ENCODE data around the gene NIPAL4.
A peak's percentile ranks its signal among the peaks of the same experiment; 100 is the strongest.

The NIPAL4 gene

DNA sequence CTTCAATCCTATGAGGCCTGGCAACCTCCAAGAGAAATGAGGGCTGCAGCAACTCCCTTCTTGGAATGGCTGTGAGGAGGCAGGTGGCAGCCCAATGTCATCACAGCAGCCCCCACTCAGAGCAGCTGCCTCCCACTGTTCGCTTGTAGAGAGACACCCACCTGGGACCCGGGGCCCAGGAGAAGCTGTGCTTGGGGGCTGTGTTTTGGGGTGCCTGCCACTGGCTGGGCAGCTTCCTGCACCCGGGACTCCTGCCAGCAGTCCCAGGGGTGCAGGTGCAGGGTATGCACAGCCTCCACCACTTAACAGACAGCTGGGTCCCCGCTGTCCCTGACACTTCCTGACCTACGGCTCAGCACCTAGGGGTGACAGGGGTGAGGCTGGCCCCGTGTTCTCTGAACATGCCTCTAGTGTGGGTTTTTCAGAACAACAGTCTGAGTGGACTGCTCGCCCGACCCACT lies 26.2 kb downstream of the NIPAL4 start:
- DNase-seq: no peak

DNA sequence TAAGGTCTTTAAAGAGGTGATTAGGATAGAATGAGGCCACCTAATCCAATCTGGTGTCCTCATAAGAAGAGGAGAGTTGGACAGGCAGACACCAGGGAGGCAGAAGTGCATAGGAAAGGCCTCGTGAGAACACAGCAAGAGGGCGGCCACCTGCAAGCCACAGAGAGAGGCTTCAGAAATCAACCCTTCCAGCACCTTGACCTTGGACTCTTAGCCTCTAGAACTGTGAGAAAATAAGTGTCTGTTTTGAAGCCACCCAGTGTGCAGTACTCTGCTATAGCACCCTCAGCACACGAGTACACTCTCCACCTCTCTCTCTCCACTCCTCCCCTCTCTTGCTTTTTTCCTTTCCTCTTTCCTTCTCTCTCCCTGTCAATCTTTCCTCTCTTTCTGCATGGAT lies 26.8 kb downstream of the NIPAL4 start:
- DNase-seq: no peak

DNA sequence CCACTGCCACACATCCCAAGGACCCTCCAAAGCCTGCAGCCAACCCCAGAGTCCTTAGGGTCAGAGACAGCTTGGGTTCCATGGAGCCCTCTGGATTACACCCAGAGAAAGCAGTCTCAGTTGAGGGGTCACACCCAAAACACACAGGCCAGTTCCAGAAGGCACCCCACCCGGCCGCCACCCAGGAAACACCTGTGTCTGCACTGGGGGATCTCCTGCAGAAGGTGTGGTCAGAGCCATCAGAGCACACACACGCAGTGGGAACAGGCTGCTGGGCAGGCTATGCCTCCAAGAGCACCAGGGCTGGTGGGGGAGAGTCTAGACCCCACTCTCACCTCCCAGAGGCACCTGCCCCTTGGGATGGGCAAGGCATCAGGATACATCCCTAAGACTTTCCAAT lies 27.3 kb downstream of the NIPAL4 start:
- no peak for DNase-seq

DNA sequence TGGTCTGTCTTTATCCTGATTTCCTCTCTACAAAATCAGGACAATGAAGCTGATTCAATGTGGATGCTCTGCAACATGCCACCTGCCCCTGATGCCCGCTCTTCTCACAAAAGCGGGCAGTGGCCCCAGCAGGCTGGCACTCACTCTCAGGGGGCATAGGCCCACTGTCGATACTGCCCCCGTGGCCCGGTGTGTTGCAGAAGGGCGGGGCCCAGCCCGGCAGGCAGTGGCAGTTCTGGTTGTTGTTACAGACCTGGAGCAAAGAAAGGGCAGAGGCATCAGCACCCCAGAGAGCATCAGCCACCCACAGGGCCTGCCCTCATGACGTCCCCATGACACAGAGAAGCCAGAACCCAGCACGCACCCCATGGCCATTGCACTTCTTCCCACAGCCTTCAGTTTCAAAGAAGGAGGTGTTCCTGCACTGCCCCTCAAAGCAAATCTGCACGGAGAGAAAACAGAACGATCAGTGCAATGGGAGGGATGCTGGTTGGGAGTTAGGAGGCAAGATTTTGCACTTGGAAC lies 31.5 kb downstream of the NIPAL4 start:
- DNase-seq: no peak

DNA sequence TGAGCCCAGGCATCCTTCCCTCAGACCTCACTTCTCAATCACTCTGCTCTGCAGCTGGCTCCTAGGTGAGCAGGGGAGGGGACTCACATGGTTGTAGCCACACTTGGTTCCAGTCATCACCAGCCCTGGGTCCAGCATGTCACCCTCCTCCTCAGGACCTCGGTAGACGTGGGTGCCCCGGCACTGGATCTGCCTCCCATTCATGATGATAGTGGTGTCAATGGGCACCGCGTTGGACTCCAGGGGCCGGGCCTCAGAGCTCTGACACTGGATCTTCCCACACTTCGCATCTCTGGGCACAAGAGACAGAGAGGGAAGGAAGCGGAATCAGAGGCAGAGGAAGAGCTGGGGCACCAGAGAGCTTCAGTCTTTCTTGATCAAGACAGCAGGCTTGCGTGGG lies 32.9 kb downstream of the NIPAL4 start:
- DNase-seq: no peak

DNA sequence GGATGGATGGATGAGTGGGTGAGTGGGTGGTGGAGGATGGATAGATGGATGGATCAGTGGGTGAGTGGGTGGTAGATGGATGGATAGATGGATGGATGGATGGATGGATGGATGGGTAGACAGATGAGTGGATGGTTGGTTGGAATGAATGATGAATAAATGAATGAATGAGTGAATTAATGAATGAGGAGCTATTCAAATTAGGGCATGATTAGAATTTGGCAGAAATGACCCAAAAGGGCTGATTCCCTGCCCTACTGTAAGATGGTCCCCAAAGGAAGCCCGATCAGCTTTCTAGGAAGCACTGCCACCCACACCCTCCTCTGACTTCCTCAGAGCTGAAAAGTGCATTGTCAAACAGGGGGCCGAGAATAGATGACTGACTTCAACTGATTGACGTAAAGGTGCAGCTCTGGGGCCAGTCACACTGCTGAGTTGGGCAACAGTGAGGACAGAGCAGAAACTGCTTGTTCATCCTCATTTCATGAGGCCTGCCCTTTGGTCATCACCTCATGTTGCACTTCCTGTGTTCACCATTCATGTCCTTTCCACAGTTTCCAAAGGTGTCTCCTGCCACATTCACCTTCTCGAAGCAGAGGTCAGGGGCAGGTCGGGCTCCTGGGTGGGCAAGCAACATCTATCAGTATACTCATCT lies 34.3 kb downstream of the NIPAL4 start:
- no peak for DNase-seq

DNA sequence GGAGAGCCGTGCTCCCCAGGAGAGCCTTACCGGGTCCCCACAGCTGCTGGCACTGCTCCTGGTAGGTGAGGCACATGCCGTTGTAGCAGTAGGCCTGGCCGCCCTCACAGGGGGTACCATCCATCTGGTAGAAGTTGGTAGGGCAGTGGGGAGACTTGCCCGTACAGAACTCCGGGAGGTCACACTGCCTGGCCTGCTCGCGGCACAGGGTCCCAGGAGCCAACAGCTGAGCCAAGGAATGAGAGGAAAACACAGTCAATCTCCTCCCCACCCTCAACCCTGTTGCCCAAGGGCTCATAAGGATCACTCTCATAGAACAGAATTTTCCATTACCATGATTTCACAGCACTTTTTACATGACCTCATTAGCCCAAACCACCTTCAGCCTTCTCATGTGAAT lies 36.9 kb downstream of the NIPAL4 start:
- DNase-seq: no peak

DNA sequence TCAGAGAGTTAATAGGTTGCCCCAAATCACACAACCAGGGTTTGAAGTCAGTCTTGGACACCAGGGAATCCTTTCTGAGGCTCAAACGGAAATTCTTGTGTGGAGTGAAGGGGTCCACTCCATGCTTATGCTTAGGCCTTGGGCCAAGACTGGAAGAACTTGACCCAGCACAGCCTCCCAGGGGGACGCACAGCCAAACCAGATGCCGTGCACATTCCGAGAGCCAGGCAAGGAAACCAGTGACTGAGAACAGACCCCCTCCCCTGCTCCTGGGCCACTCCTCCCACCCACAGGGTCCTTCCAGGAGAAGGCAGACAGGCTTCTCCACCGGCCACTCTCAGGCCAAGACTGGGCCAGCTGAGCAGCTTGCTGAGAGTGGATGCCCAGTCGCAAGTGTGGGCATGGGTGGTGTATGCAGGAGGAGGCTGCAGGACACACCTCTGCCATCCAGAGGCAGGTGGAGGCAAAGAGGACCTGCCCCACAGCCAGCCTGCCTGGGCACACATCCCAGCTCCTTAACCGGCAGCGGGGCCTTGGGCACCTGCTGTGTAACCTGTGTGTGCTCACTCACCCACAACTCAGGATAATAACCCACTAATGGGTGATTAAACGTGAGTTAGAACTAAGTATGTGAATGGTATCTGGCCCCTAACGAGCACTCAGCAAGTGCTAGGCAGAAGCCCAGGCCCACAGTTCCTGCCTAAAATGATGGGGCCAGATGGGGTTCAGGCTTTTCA lies 38.0 kb downstream of the NIPAL4 start:
- no peak for DNase-seq

DNA sequence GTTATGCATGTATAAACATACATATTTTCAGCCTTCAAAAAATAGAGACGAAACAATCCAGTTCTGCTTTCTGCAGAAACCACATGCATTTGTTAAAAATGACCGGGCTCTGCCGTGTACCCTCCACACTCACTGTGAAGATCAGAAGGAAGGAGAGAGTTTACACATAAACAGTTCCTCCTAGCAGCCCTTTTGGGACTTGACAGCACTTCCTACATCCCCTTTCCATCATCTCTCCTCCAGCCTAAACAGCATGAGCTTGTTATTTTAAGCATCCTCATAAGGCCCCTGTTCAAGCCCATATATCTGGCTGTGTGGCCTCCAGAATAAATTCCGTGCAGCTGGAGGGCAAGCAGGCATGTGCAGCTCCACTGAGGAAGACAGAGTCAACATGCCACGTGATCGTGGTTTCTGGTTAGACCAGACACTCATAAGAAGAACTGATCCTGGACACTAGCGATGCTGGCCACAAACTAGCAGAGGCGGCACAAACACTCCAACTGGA lies 42.2 kb downstream of the NIPAL4 start:
- peak; percentile 69 for DNase-seq

DNA sequence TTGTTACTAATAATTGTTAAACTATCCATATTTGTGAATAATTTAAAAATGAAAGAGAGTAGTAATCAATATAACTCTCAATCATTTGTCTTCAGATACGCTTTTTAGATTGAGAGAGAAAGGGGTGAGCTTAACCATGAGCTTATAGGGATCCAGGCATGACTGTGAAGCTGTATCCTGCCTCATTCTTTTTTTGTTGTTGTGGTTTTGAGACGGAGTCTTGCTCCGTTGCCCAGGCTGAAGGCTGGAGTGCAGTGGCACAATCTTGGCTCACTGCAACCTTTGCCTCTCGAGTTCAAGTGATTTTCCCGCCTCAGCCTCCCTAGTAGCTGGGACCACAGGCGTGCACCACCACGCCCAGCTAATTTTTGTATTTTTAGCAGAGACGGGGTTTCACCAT lies 44.0 kb downstream of the NIPAL4 start:
- no peak for DNase-seq

DNA sequence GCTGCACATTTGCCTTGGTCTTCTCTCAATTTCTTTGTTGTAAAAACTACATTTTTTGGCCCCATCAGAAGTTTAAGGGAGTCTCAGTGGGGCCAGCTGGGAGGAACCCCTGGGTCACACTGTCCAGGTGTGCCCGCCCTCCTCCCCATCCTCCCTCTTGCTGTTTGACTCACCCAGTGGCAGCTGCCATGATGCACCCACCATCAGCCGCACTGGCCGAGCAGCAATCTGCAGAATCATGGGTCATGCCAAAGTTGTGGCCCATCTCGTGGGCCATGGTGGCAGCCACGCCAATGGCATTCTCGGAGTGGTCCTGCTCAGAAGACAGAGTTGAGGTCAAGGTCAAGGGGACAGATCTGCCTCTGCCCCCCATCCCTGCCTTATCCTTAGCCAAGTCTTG lies 45.5 kb downstream of the NIPAL4 start:
- no peak for DNase-seq

DNA sequence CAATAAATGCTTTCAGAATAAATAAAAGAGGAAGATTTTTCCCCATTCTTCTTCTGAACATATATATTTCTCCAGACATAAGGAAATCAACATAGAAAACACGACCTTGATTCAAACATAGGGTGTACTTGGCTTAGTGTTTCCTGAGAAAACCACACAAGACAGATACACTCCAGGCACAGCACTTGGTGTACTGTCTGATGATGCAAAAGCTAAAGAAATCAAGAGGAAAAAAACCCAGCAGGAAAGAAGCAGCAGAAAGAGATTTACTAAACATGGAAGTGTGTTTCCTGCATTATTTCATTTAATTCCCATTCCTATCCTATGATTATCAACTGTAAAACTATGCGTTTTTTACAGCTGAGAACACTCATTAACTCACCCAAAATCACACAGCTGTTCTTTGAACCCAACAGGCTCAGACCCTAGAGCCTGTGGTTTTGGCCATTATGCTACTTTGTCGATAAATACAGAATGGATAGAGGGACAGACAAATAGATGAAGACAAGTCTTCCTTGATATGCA lies 46.1 kb downstream of the NIPAL4 start:
- no peak for DNase-seq

DNA sequence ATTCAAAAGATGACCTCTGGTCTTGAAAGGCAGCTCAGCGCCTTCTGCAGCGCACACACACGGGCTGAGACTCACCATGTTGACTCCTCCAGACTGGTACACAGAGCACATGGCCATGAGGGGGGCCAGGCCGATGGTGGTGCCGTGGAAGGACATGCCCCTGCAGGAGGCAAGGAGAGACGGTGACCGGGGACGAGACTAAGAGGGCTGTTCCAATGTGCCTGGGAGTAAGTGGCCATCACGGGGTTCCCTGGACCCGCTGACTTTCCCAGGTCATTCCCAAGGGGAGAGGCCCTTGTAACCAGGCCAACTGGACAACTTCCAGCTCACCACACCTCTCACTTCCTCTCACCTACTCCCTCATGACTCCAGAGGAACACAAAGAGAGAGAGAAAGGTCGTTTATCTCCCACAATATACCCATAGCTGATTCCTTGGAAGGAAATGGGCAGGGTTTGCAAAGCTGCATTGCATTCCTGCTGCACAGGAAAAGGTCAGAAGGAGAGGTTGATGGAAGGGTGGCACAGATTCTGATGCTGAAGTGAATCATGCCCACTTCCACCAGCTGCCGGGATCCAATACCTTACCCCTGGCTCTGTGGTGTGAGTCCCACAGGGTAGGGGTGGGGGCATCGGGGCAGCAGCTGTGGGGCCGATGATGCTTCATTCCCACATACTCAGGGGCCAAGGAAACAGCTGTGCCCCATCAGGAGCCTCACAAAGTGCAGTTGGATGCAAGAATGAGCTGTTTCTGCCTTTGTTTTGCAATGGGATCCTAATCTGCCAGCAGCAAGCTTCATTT lies 47.2 kb downstream of the NIPAL4 start:
- no peak for DNase-seq

DNA sequence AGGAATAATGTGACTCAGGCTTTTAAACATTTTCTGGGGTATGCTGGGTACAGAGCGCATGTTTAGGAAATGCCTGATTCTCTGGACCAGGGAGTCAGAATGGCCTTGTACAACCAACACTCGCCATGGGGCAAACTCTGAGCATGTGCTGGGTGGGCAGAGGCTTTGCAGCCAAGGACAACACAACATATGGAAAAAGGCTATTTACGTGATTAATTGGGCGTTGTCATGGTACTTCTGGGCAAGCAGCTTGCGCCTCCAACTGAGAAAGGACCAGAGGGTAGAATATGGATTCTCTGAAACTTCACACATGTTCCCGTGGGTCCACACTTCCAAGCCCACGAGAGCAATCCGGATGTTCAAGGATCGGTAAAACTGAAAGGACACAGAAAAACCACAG lies 49.1 kb downstream of the NIPAL4 start:
- no peak for DNase-seq

DNA sequence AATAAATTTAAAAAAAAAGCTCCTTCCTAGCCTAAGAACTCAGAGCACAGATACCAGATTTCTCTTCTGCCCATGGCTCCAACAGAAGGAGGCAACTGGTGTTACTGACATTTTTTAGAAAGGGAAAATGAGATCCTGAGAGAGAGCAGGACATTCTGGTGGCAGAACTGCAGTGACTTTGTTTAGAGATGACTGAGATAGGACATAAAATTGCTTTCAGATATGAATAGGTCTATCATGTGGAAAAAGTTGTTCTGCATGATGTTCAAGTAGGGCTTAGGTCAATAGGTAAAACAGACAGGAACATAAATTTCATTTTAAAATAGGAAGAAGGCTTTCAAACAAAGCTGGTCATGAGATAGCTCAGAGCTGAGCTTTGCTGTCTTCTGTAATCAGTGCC lies 49.6 kb downstream of the NIPAL4 start:
- no peak for DNase-seq

DNA sequence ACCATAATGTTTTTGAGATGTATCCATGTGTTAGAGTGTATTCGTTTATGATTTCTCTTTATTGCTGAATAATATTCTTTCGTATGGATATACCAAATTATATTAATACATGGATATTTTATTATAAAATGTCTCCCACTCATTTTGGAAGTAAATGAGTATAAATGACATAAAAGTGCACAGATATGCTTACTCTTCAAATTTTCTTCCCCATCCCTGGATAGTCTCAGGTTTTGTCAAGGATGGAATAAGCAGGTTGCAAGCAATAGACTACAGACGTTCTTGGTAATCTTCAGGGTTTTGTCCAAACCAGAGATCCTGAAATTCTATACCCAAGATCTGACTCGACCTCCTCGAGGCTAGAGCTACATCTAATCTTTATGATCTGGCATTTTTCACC lies 50.7 kb downstream of the NIPAL4 start:
- DNase-seq: no peak

DNA sequence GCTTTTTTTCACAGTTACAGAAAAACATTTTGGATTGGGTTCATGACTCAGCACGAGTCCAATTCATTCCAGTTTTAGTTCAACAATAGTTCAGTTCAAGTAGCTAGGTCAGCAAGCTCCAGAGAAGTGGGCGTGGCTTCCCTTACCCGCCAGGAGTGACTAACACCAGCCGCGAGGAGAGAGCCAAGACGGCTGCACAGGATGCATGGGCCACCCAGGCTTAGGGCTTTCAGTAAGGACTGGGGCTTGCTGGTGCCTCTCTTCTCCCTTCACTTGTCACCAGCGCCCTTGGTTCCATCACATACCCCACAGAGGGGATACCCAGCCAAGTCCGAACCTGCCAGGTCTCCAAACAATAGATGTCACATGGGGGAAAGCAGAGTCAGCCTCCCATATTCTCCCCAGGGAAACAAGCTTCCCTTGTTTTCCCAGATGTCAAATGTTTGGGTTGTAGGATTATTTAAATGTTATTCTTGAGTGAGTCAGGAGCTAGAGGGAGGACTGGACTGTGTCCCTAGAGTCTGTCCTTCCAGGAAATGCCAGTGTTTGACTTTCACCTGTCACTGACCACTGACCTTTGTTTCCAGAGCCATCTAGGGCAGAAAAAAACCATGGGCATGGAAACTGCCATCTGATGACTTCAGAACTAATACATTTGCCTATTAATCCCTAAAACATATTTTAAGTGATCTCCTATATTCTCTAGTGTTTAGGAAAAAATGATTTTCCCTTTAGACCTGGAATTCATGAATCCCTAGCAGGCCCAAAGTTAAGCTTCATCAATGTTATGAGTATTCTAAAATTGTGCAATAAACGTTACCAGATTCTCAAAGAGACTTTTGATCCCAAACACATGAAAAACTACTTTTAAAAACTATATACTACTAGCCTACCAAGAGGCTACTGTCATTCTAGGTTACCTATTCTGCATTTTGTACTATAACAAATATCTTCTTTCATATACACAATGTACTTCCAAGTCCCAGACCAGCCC lies 51.9 kb downstream of the NIPAL4 start:
- DNase-seq: peak; percentile 35

DNA sequence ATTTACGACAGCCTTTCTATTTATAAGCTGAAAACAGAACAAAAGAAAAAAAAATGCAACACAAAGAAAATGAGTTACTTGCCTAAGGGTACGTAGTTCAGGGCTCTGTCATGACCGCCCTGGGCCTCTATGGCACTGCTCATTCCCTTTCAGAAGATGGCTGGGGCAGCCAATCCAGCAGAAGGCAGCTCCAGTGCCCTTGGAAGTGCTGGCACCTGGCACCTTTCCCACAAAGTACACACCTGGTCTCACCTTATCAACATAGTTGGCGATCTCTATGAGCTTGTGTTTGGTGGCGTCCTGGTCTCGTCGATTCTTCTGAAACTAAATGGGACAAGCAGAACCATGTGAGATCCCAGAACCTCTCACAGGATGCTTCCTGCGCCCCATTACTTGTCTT lies 53.2 kb downstream of the NIPAL4 start:
- DNase-seq: no peak

DNA sequence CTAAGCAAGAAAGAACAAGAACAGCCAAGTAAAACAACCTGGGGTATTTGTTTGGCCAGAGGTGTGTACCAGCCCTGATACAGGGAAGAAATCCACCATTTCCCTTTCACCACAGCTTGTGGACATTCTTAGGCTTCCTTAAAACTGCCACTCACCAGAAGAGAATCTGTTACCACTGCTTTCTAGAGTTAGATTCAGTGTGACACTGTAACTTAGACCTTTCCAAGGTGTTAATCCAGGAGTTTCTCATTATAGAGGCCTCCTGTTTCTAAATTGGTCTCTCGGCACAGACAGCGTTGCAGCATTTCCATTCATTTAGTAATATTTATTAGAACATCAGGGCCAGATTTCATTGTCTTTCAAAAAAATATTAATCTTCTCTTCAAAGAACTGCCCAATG lies 55.0 kb downstream of the NIPAL4 start:
- DNase-seq: no peak

DNA sequence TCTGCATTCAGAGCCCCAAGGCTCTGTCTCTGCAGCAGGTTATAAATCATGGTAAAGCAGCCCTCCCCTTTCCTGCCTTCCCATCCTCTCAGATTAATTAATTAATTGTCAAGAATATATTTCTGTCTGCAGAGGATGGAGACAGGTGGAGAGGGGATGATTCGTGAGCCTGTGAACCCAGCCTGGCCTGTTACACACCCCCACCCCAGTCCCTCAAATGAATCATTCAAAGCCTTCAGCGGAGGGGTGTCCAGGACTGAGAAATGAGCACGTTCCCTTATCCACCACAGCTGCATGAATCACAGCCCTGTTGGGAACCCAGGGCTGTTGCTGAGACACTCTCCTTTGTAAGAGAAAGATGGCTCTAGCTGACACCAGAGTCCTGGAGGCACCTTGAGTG lies 56.0 kb downstream of the NIPAL4 start:
- DNase-seq: no peak

DNA sequence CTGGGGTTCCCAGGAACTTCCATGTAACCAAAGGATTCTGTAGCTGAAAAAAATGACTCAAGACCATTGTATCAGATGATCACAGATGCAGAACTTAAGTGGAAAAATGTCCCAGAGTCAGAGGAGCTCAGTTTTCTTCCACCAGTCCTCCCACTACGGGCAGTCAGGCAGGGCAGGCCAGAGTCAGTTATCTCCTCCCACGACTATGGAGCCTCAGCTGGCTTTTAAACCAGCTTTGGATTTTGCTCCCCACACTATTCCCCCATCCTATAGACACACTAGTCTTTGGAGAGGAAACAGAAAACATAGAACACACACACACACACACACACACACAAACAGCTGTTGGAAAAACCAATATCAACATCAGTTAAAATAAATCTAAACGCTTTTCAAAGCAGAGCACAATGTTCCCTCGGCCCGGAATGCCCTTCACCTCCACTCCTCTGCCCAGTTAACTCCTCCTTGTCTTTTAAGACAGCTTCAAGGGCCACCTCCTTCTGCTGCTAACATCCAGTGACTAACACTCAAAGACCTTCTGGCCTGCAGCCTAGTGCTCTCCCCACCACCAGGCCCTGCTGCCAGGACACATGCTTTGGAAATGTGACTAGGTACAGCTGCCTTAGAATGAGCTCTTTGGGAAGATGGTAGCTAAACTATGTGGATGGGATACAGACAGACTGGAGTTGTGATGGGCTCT lies 56.8 kb downstream of the NIPAL4 start:
- no peak for DNase-seq
